Measurements from ENCODE around the gene TMED4. TPM values are rescaled to one million over a fixed set of nuclear protein-coding genes. Genes with fewer than 3 reads are reported as not detected.
"Not testable (repeated sequence)": the region's sequence is repeated elsewhere in the genome, so short reads cannot be mapped to it uniquely, and the experiment has no call there.

The TMED4 gene
- total RNA-seq, 1 donor from 2014 or later, result 203 TPM

GRCh38 chr7:44563171-44563679, 18.8 kb downstream of the TMED4 start:
- H3K36me3 ChIP-seq (ENCODE audit: control insufficient read depth, insufficient read depth, low read length), result peaks cover 19% of the 10 kb centered on the region
- no peak for TF ChIP-seq CTCF (IDR thresholded peaks at IDR 0.05; ENCODE audit: insufficient read depth, low read length, severe bottlenecking)
- H3K4me3 ChIP-seq (ENCODE audit: low read depth, low read length), result no peak overlapping the region
- no peak for FAIRE-seq
- no peaks in the 10 kb centered on the region for H3K27me3 ChIP-seq (ENCODE audit: control insufficient read depth, insufficient read depth, low read length)
- DNase-seq (ENCODE audit: low read depth), result no peak

GRCh38 chr7:44562622-44562962, 19.4 kb downstream of the TMED4 start:
- not testable (repeated sequence) for H3K27me3 ChIP-seq (ENCODE audit: control insufficient read depth, insufficient read depth, low read length); FAIRE-seq; DNase-seq (ENCODE audit: low read depth); H3K4me3 ChIP-seq (ENCODE audit: low read depth, low read length)
- peaks cover 14% of the 10 kb centered on the region for H3K36me3 ChIP-seq (ENCODE audit: control insufficient read depth, insufficient read depth, low read length)

- no peak for FAIRE-seq
- Histone ChIP-seq H3K4me3 (ENCODE audit: low read depth, low read length) (no peak overlapping the region), H3K27me3 (ENCODE audit: control insufficient read depth, insufficient read depth, low read length) (no peaks in the 10 kb centered on the region), H3K36me3 (ENCODE audit: control insufficient read depth, insufficient read depth, low read length) (peaks cover 12% of the 10 kb centered on the region)
- TF ChIP-seq CTCF (IDR thresholded peaks at IDR 0.05; ENCODE audit: insufficient read depth, low read length, severe bottlenecking), result no peak
- peak; percentile 39 for DNase-seq (ENCODE audit: low read depth)
Observed at GRCh38 chr7:44561962-44562621, 19.9 kb downstream of the TMED4 start.

GRCh38 chr7:44561481-44561880, 20.6 kb downstream of the TMED4 start:
- DNase-seq (ENCODE audit: low read depth), result no peak
- no peak for FAIRE-seq
- Histone ChIP-seq H3K4me3 (ENCODE audit: low read depth, low read length) (no peak overlapping the region), H3K36me3 (ENCODE audit: control insufficient read depth, insufficient read depth, low read length) (peaks cover 12% of the 10 kb centered on the region), H3K27me3 (ENCODE audit: control insufficient read depth, insufficient read depth, low read length) (no peaks in the 10 kb centered on the region)
- TF ChIP-seq CTCF (IDR thresholded peaks at IDR 0.05; ENCODE audit: insufficient read depth, low read length, severe bottlenecking), result no peak

- DNase-seq (ENCODE audit: low read depth) (no peak), FAIRE-seq (no peak)
- Histone ChIP-seq H3K36me3 (ENCODE audit: control insufficient read depth, insufficient read depth, low read length) (peaks cover 2% of the 10 kb centered on the region), H3K4me3 (ENCODE audit: low read depth, low read length) (no peak overlapping the region), H3K27me3 (ENCODE audit: control insufficient read depth, insufficient read depth, low read length) (no peaks in the 10 kb centered on the region)
- no peak for TF ChIP-seq CTCF (IDR thresholded peaks at IDR 0.05; ENCODE audit: insufficient read depth, low read length, severe bottlenecking)
Observed at GRCh38 chr7:44559485-44559884, 22.5 kb downstream of the TMED4 start.

- Histone ChIP-seq H3K4me3 (ENCODE audit: low read depth, low read length) (no peak overlapping the region), H3K27me3 (ENCODE audit: control insufficient read depth, insufficient read depth, low read length) (no peaks in the 10 kb centered on the region), H3K36me3 (ENCODE audit: control insufficient read depth, insufficient read depth, low read length) (no peaks in the 10 kb centered on the region)
- DNase-seq (ENCODE audit: low read depth), result no peak
- no peak for FAIRE-seq
- TF ChIP-seq CTCF (IDR thresholded peaks at IDR 0.05; ENCODE audit: insufficient read depth, low read length, severe bottlenecking), result no peak
Observed at GRCh38 chr7:44557485-44557884, 24.5 kb downstream of the TMED4 start.

Measured in bronchial epithelial cell (primary cell).